ENCODE measurements around the gene EXOC7. TPM values are rescaled to one million over a fixed set of nuclear protein-coding genes. Genes with fewer than 3 reads are reported as not detected.
"Not testable (repeated sequence)": the region's sequence is repeated elsewhere in the genome, so short reads cannot be mapped to it uniquely, and the experiment has no call there.

The EXOC7 gene
- total RNA-seq, 1 experiment from 2014 or later: 126 TPM

- TF ChIP-seq ZSCAN18 (CRISPR knock-in tag; IDR thresholded peaks at IDR 0.05): no peak
- no peak for TF ChIP-seq CTCF (IDR thresholded peaks at IDR 0.05)
- TF ChIP-seq NR1H2 (CRISPR knock-in tag; IDR thresholded peaks at IDR 0.05): no peak
- no peak for TF ChIP-seq ARID4B (CRISPR knock-in tag; IDR thresholded peaks at IDR 0.05; ENCODE audit: borderline replicate concordance)
- TF ChIP-seq ZNF121 (CRISPR knock-in tag; IDR thresholded peaks at IDR 0.05): no peak
- no peak for TF ChIP-seq TP53 (CRISPR knock-in tag; IDR thresholded peaks at IDR 0.05)
Measured at GRCh38 chr17:76048025-76048605, 55.5 kb downstream of the EXOC7 start (continued).

- TF ChIP-seq NR1H2 (CRISPR knock-in tag; IDR thresholded peaks at IDR 0.05) (no peak), FOXP1 (CRISPR knock-in tag; IDR thresholded peaks at IDR 0.05; ENCODE audit: borderline replicate concordance) (no peak), ELF4 (CRISPR knock-in tag; IDR thresholded peaks at IDR 0.05; ENCODE audit: low read depth) (no peak), FOXK1 (CRISPR knock-in tag; IDR thresholded peaks at IDR 0.05) (no peak)
- H3K27me3 Mint-ChIP-seq (ENCODE audit: low read depth): no peaks in the 10 kb centered on the region
- no peak overlapping the region for H3K27ac Mint-ChIP-seq
- H3K36me3 Mint-ChIP-seq: peaks cover 72% of the 10 kb centered on the region
- H3K9me3 Mint-ChIP-seq: no peaks in the 10 kb centered on the region
- H3K4me3 Mint-ChIP-seq: no peak overlapping the region
- ChIA-PET POLR2A (no interaction called here), CTCF (no interaction called here)
- ATAC-seq: no peak
- DNase-seq (ENCODE audit: low spot score): no peak
- peaks cover 8% of the 10 kb centered on the region for H3K4me1 Mint-ChIP-seq
Measured at GRCh38 chr17:76046064-76046463, 57.5 kb downstream of the EXOC7 start.

- H3K9me3 Mint-ChIP-seq; POLR2A ChIA-PET; H3K27me3 Mint-ChIP-seq (ENCODE audit: low read depth); H3K4me3 Mint-ChIP-seq; DNase-seq (ENCODE audit: low spot score); ATAC-seq; CTCF ChIA-PET: not testable (repeated sequence)
- H3K36me3 Mint-ChIP-seq: peaks cover 75% of the 10 kb centered on the region
- peaks cover 15% of the 10 kb centered on the region for H3K4me1 Mint-ChIP-seq
- peak overlapping the region; percentile 6; the same call in 1 of the 2 replicates for H3K27ac Mint-ChIP-seq
Measured at GRCh38 chr17:76044475-76045007, 59.0 kb downstream of the EXOC7 start.

- Mint-ChIP-seq H3K4me1 (peaks cover 11% of the 10 kb centered on the region), H3K36me3 (peaks cover 74% of the 10 kb centered on the region)
- CTCF ChIA-PET: interaction anchor here (1.7 to 3.2 kb wide), 2 partner anchors 29 to 42 kb away, joined by 5 to 17 read pairs; partner anchors contain the start of gene CDK3
- H3K27ac Mint-ChIP-seq; H3K27me3 Mint-ChIP-seq (ENCODE audit: low read depth); H3K4me3 Mint-ChIP-seq; POLR2A ChIA-PET; H3K9me3 Mint-ChIP-seq; ATAC-seq; DNase-seq (ENCODE audit: low spot score): not testable (repeated sequence)
- peak; percentile 75; the same call in 1 of the 2 replicates for TF ChIP-seq ZNF121 (CRISPR knock-in tag; IDR thresholded peaks at IDR 0.05)
Measured at GRCh38 chr17:76042868-76043267, 60.7 kb downstream of the EXOC7 start.

All from WTC11 (cell line).